Measurements from ENCODE around the gene FGFR2.
"Not testable (repeated sequence)": the region's sequence is repeated elsewhere in the genome, so short reads cannot be mapped to it uniquely, and the experiment has no call there.

The FGFR2 gene

GRCh38 chr10:121554916-121555315 is 43.3 kb downstream of the FGFR2 start:
- not testable (repeated sequence) for H3K4me3 ChIP-seq (ENCODE audit: insufficient read depth, low read depth, low read length); H3K27me3 ChIP-seq (ENCODE audit: control insufficient read depth, insufficient read depth, low read length, poor library complexity, severe bottlenecking); H3K27ac ChIP-seq (ENCODE audit: insufficient read depth, low read depth, low read length, poor library complexity, severe bottlenecking); H3K4me1 ChIP-seq (ENCODE audit: control insufficient read depth, insufficient read depth, low read length); H3K9me3 ChIP-seq (ENCODE audit: control insufficient read depth, low read length)
- H3K36me3 ChIP-seq (ENCODE audit: control insufficient read depth, insufficient read depth, low read length), result peaks cover 24% of the 10 kb centered on the region
- WGBS, 2 experiments, result 93% methylated on average over 9 of the region's 9 CpGs

- no peaks in the 10 kb centered on the region for H3K27me3 ChIP-seq (ENCODE audit: control insufficient read depth, insufficient read depth, low read length, poor library complexity, severe bottlenecking)
- H3K4me1 ChIP-seq (ENCODE audit: control insufficient read depth, insufficient read depth, low read length), result no peaks in the 10 kb centered on the region
- H3K4me3 ChIP-seq (ENCODE audit: insufficient read depth, low read depth, low read length), result no peak overlapping the region
- WGBS, 2 experiments, result 79% methylated on average over 8 of the region's 8 CpGs
- H3K36me3 ChIP-seq (ENCODE audit: control insufficient read depth, insufficient read depth, low read length), result peaks cover 36% of the 10 kb centered on the region
- H3K27ac ChIP-seq (ENCODE audit: insufficient read depth, low read depth, low read length, poor library complexity, severe bottlenecking), result peak overlapping the region; percentile 12
- no peaks in the 10 kb centered on the region for H3K9me3 ChIP-seq (ENCODE audit: control insufficient read depth, low read length)
Measured at GRCh38 chr10:121553511-121554264, 44.6 kb downstream of the FGFR2 start.

GRCh38 chr10:121552746-121553145 is 45.5 kb downstream of the FGFR2 start:
- Histone ChIP-seq H3K9me3 (ENCODE audit: control insufficient read depth, low read length) (no peaks in the 10 kb centered on the region), H3K4me1 (ENCODE audit: control insufficient read depth, insufficient read depth, low read length) (no peaks in the 10 kb centered on the region), H3K36me3 (ENCODE audit: control insufficient read depth, insufficient read depth, low read length) (peaks cover 45% of the 10 kb centered on the region), H3K27me3 (ENCODE audit: control insufficient read depth, insufficient read depth, low read length, poor library complexity, severe bottlenecking) (no peaks in the 10 kb centered on the region), H3K27ac (ENCODE audit: insufficient read depth, low read depth, low read length, poor library complexity, severe bottlenecking) (no peak overlapping the region), H3K4me3 (ENCODE audit: insufficient read depth, low read depth, low read length) (no peak overlapping the region)
- WGBS, 2 experiments, result 91 to 93% methylated on average over 4 of the region's 4 CpGs

GRCh38 chr10:121551210-121551885 is 46.9 kb downstream of the FGFR2 start:
- H3K4me3 ChIP-seq (ENCODE audit: insufficient read depth, low read depth, low read length), result no peak overlapping the region
- peaks cover 59% of the 10 kb centered on the region for H3K36me3 ChIP-seq (ENCODE audit: control insufficient read depth, insufficient read depth, low read length)
- H3K4me1 ChIP-seq (ENCODE audit: control insufficient read depth, insufficient read depth, low read length), result no peaks in the 10 kb centered on the region
- no peaks in the 10 kb centered on the region for H3K27me3 ChIP-seq (ENCODE audit: control insufficient read depth, insufficient read depth, low read length, poor library complexity, severe bottlenecking)
- no peaks in the 10 kb centered on the region for H3K9me3 ChIP-seq (ENCODE audit: control insufficient read depth, low read length)
- WGBS, 2 experiments, result 96 to 98% methylated on average over 10 of the region's 10 CpGs
- H3K27ac ChIP-seq (ENCODE audit: insufficient read depth, low read depth, low read length, poor library complexity, severe bottlenecking), result no peak overlapping the region

GRCh38 chr10:121544301-121544869 is 53.9 kb downstream of the FGFR2 start:
- 91 to 94% methylated on average over 4 of the region's 5 CpGs for WGBS, 2 experiments
- Histone ChIP-seq H3K27ac (ENCODE audit: insufficient read depth, low read depth, low read length, poor library complexity, severe bottlenecking) (no peak overlapping the region), H3K36me3 (ENCODE audit: control insufficient read depth, insufficient read depth, low read length) (peaks cover 64% of the 10 kb centered on the region), H3K27me3 (ENCODE audit: control insufficient read depth, insufficient read depth, low read length, poor library complexity, severe bottlenecking) (no peaks in the 10 kb centered on the region), H3K4me3 (ENCODE audit: insufficient read depth, low read depth, low read length) (no peak overlapping the region), H3K4me1 (ENCODE audit: control insufficient read depth, insufficient read depth, low read length) (peaks cover 7% of the 10 kb centered on the region), H3K9me3 (ENCODE audit: control insufficient read depth, low read length) (no peaks in the 10 kb centered on the region)

- H3K36me3 ChIP-seq (ENCODE audit: control insufficient read depth, insufficient read depth, low read length), result peaks cover 64% of the 10 kb centered on the region
- H3K4me1 ChIP-seq (ENCODE audit: control insufficient read depth, insufficient read depth, low read length), result peaks cover 7% of the 10 kb centered on the region
- H3K27me3 ChIP-seq (ENCODE audit: control insufficient read depth, insufficient read depth, low read length, poor library complexity, severe bottlenecking), result no peaks in the 10 kb centered on the region
- H3K9me3 ChIP-seq (ENCODE audit: control insufficient read depth, low read length), result no peaks in the 10 kb centered on the region
- no peak overlapping the region for H3K4me3 ChIP-seq (ENCODE audit: insufficient read depth, low read depth, low read length)
- H3K27ac ChIP-seq (ENCODE audit: insufficient read depth, low read depth, low read length, poor library complexity, severe bottlenecking), result no peak overlapping the region
- WGBS, 2 experiments, result 86 to 87% methylated on average over 7 of the region's 7 CpGs
Measured at GRCh38 chr10:121543545-121543944, 54.7 kb downstream of the FGFR2 start.

GRCh38 chr10:121541450-121542120 is 56.7 kb downstream of the FGFR2 start:
- H3K36me3 ChIP-seq (ENCODE audit: control insufficient read depth, insufficient read depth, low read length), result peaks cover 61% of the 10 kb centered on the region
- H3K27ac ChIP-seq (ENCODE audit: insufficient read depth, low read depth, low read length, poor library complexity, severe bottlenecking), result no peak overlapping the region
- peaks cover 7% of the 10 kb centered on the region for H3K4me1 ChIP-seq (ENCODE audit: control insufficient read depth, insufficient read depth, low read length)
- H3K4me3 ChIP-seq (ENCODE audit: insufficient read depth, low read depth, low read length), result no peak overlapping the region
- 47 to 65% methylated on average over 6 to 8 of the region's 8 CpGs for WGBS, 2 experiments
- no peaks in the 10 kb centered on the region for H3K9me3 ChIP-seq (ENCODE audit: control insufficient read depth, low read length)
- H3K27me3 ChIP-seq (ENCODE audit: control insufficient read depth, insufficient read depth, low read length, poor library complexity, severe bottlenecking), result no peaks in the 10 kb centered on the region

- peaks cover 7% of the 10 kb centered on the region for H3K4me1 ChIP-seq (ENCODE audit: control insufficient read depth, insufficient read depth, low read length)
- H3K36me3 ChIP-seq (ENCODE audit: control insufficient read depth, insufficient read depth, low read length), result peaks cover 55% of the 10 kb centered on the region
Measured at GRCh38 chr10:121540732-121541395, 57.4 kb downstream of the FGFR2 start.

GRCh38 chr10:121539786-121540185 is 58.5 kb downstream of the FGFR2 start:
- Histone ChIP-seq H3K27me3 (ENCODE audit: control insufficient read depth, insufficient read depth, low read length, poor library complexity, severe bottlenecking) (no peaks in the 10 kb centered on the region), H3K4me3 (ENCODE audit: insufficient read depth, low read depth, low read length) (no peak overlapping the region), H3K36me3 (ENCODE audit: control insufficient read depth, insufficient read depth, low read length) (peaks cover 47% of the 10 kb centered on the region), H3K4me1 (ENCODE audit: control insufficient read depth, insufficient read depth, low read length) (peaks cover 7% of the 10 kb centered on the region), H3K27ac (ENCODE audit: insufficient read depth, low read depth, low read length, poor library complexity, severe bottlenecking) (no peak overlapping the region), H3K9me3 (ENCODE audit: control insufficient read depth, low read length) (no peaks in the 10 kb centered on the region)
- WGBS, 2 experiments, result 94% methylated on average over 7 of the region's 7 CpGs

More at GRCh38 chr10:121540732-121541395, 57.4 kb downstream of the FGFR2 start:
- Histone ChIP-seq H3K4me3 (ENCODE audit: insufficient read depth, low read depth, low read length) (no peak overlapping the region), H3K9me3 (ENCODE audit: control insufficient read depth, low read length) (no peaks in the 10 kb centered on the region), H3K27me3 (ENCODE audit: control insufficient read depth, insufficient read depth, low read length, poor library complexity, severe bottlenecking) (no peaks in the 10 kb centered on the region), H3K27ac (ENCODE audit: insufficient read depth, low read depth, low read length, poor library complexity, severe bottlenecking) (no peak overlapping the region)
- WGBS, 2 experiments, result 83 to 84% methylated on average over 6 of the region's 6 CpGs
